BLaER1 treated with 17β-estradiol and CSF1 and Interleukin-3, amounts not matched to agents 10 nM and 100 nM (cell line): ENCODE results near the gene ACSS1.

ENCODE experiments used
- H3K27ac ChIP-seq, 11 experiments: shearing (Covaris generic); formaldehyde crosslinking; 2 replicates each; pipeline ENCODE4 v1.8.1; 2022
- H3K27me3 ChIP-seq, 11 experiments: shearing (Covaris generic); formaldehyde crosslinking; 2 replicates each; pipeline ENCODE4 v1.8.1; 2022
- H3K36me3 ChIP-seq, 11 experiments: shearing (Covaris generic); formaldehyde crosslinking; 2 replicates each; pipeline ENCODE4 v1.8.1; 2022
- H3K4me1 ChIP-seq, 10 experiments: shearing (Covaris generic); formaldehyde crosslinking; 2 replicates each; pipeline ENCODE4 v1.8.1; 2022
- H3K4me2 ChIP-seq, 11 experiments: shearing (Covaris generic); formaldehyde crosslinking; 2 replicates each; pipeline ENCODE4 v1.8.1; 2022
- H3K4me3 ChIP-seq, 10 experiments: shearing (Covaris generic); formaldehyde crosslinking; 2 replicates each; pipeline ENCODE4 v1.8.1; 2022
- H3K9ac ChIP-seq, 11 experiments: shearing (Covaris generic); formaldehyde crosslinking; 2 replicates each; pipeline ENCODE4 v1.8.1; 2022
- H3K9me3 ChIP-seq, 11 experiments: shearing (Covaris generic); formaldehyde crosslinking; replicated peaks in 1 of 11; 2 replicates each; pipeline ENCODE4 v1.8.1; 2022
- H4K20me1 ChIP-seq, 11 experiments: shearing (Covaris generic); formaldehyde crosslinking; 2 replicates each; pipeline ENCODE4 v1.8.1; 2022
- Cebpa-rat ChIP-seq, 11 experiments: shearing (Covaris generic); IDR thresholded peaks; 2 replicates each; pipeline ENCODE4 v1.8.1; 2022

Gene ACSS1

DNA sequence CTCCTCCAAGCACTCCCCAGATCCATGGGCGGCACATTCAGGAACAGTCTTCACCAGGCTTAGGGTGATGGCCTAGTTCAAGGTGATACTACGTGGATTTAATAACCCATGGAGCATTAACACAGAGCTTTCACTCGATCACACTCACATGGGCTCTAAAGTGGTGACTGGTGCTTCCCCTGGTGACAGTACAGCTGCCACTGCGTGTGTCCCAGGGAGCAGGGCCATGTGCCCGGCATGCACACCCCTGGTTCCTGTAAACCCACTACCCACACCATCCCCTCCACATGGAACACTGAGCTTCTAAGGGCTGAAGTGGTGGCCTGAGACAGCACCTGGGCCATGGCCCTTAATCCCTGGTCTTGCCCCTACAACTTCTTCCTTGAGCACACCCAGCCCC, 37.6 kb downstream of the ACSS1 start:
- peaks cover 20 to 76% (median 43%) of the 10 kb centered on the region in 11 experiments for H3K36me3 ChIP-seq
- TF ChIP-seq Cebpa-rat (IDR thresholded peaks at IDR 0.05), result no peak
- no peak overlapping the region for H3K27ac ChIP-seq

DNA sequence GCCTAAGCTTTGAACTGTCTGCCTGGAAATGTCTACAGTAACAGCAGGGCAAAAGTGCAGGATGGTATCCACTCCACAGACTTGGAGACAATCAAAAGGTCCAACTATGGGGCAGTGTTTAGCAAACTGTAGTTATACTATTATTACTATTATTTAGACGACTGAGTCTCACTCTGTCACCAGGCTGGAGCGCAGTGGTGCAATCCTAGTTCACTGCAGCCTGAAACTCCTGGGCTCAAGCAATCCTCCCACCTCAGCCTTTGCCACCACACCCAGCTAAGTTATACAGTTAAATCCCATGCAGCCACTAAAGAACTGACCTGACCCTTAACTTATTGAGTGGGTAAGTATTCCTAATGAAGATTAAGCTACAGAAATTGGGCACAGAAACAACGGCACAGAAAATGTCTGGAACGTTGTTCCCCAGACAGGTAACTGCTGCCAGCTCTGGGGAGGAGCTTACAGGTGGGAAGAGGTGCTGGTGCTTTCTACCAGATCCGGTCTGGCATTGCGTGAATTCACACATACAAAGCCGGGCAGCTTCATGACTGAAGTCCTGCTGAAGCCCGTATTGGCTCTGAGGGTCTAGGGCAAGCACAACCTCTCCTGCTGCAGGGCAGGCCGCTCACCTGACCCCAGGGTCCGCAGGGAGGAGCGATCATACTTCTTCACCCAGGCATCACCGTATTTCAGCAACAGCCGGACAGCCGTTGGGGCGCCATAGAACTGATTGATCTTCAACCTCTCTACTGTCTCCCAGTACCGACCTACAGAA, 38.4 kb downstream of the ACSS1 start:
- no peak overlapping the region for H3K9ac ChIP-seq
- no peaks in the 10 kb centered on the region for H3K9me3 ChIP-seq
- H3K27me3 ChIP-seq, result no peaks in the 10 kb centered on the region
- no peak overlapping the region for H3K27ac ChIP-seq
- no peak for TF ChIP-seq Cebpa-rat (IDR thresholded peaks at IDR 0.05)
- peaks cover 0 to 82% (median 46%) of the 10 kb centered on the region in 11 experiments; a peak in 16 of 22 replicates for H4K20me1 ChIP-seq
- H3K4me3 ChIP-seq, result no peak overlapping the region
- peaks cover 15 to 73% (median 44%) of the 10 kb centered on the region in 11 experiments; a peak in 21 of 22 replicates for H3K36me3 ChIP-seq
- H3K4me2 ChIP-seq, result peak overlapping the region in 5 of 11 experiments; percentile 2 to 42 (median 28); a peak in 4 of 22 replicates
- peaks cover 12 to 44% (median 34%) of the 10 kb centered on the region in 10 experiments; a peak in 19 of 20 replicates for H3K4me1 ChIP-seq

More for the DNA sequence above, 37.6 kb downstream of the ACSS1 start:
- 0 out of 22 replicates have a peak overlapping the region, but pooled peaks of 1 of the 11 experiments have one; percentile 7 for H3K4me2 ChIP-seq
- H3K4me1 ChIP-seq, result peaks cover 12 to 36% (median 26%) of the 10 kb centered on the region in 10 experiments; a peak in 19 of 20 replicates
- no peaks in the 10 kb centered on the region for H3K27me3 ChIP-seq
- H3K4me3 ChIP-seq, result no peak overlapping the region
- H3K9me3 ChIP-seq, result no peaks in the 10 kb centered on the region
- peaks cover 0 to 89% (median 40%) of the 10 kb centered on the region in 11 experiments; a peak in 16 of 22 replicates for H4K20me1 ChIP-seq
- H3K9ac ChIP-seq, result no peak overlapping the region

DNA sequence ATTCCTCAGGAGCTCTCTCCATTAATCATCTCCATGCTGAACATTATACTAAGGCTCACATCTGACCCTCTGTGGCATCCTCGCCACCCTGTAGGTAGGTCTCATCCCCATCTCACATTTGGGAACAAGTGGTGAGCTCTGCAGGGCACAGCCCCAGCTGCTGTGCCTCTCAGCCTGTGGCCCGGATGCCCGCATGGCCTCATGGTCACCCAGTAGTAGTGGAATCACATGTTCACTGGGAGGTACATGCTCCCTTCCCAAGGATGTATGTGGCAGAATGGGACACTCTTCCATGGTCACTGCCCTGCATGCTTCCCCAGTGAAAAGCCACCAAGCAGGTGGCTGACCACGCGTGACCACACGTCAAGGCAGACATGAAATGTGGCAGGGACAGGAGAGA, 39.1 kb downstream of the ACSS1 start:
- H3K27me3 ChIP-seq, result no peaks in the 10 kb centered on the region
- H3K36me3 ChIP-seq, result peaks cover 22 to 74% (median 51%) of the 10 kb centered on the region in 11 experiments; a peak in 21 of 22 replicates
- H3K4me3 ChIP-seq, result no peak overlapping the region
- no peak for TF ChIP-seq Cebpa-rat (IDR thresholded peaks at IDR 0.05)
- H3K9ac ChIP-seq, result no peak overlapping the region
- H3K9me3 ChIP-seq, result no peaks in the 10 kb centered on the region
- peaks cover 12 to 47% (median 39%) of the 10 kb centered on the region in 10 experiments; a peak in 19 of 20 replicates for H3K4me1 ChIP-seq
- no peak overlapping the region for H3K27ac ChIP-seq
- peaks cover 0 to 81% (median 48%) of the 10 kb centered on the region in 11 experiments; a peak in 16 of 22 replicates for H4K20me1 ChIP-seq
- H3K4me2 ChIP-seq, result peak overlapping the region in 5 of 11 experiments; percentile 2 to 42 (median 28); a peak in 5 of 22 replicates

DNA sequence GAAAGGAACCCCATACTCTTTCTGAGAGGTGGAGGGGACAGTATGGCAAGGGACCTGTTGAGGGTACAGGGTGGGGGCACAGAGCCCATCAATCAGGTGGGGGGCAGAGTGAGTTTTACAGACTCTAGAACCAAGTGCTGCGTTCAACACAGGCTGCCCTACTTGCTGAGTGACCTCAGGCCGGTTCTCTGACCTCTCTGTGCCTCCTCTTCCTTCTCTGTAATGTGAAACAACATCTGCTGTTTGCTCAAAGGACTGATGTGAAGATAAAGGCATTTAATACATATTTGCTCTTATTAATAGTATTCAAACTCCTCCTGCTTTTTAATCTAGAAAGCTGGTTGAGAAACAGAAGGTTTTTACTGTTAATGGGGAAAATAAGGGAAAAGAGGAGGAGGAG, 39.5 kb downstream of the ACSS1 start:
- no peaks in the 10 kb centered on the region for H3K9me3 ChIP-seq
- peaks cover 11 to 49% (median 41%) of the 10 kb centered on the region in 10 experiments; a peak in 19 of 20 replicates for H3K4me1 ChIP-seq
- H3K9ac ChIP-seq, result no peak overlapping the region
- H4K20me1 ChIP-seq, result peaks cover 0 to 81% (median 48%) of the 10 kb centered on the region in 11 experiments; a peak in 16 of 22 replicates
- peaks cover 26 to 74% (median 53%) of the 10 kb centered on the region in 11 experiments for H3K36me3 ChIP-seq
- H3K27me3 ChIP-seq, result no peaks in the 10 kb centered on the region
- H3K27ac ChIP-seq, result no peak overlapping the region
- H3K4me2 ChIP-seq, result peak overlapping the region in 1 of 11 experiments; percentile 40; a peak in 1 of 22 replicates
- H3K4me3 ChIP-seq, result no peak overlapping the region
- TF ChIP-seq Cebpa-rat (IDR thresholded peaks at IDR 0.05), result no peak

DNA sequence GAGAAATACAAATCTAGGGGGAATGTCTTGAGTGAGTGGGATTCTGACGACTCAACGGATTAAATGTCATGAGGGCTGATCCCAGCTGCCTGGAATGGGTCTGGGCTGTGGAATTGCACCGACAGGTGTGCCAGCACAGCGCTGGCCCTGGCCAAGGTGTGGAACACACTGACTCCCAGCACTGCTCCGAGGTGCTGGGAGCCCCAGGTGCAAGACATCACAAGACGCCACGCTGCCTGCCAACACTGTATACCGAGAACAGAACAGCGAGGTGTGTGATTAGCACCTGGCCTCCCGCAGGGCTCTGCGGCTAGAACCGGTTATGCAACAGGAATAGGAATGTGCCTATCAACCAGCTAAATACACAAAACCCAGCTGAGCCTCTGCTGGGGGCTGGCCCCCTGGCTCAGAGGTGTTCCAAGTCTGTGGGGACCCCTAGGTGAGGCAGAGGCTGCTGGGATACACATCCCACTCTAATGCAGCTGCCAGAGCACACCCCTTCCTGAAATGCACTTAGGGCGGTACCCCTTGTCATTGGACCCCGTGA, 40.6 kb downstream of the ACSS1 start:
- peaks cover 37 to 79% (median 53%) of the 10 kb centered on the region in 11 experiments for H3K36me3 ChIP-seq
- no peak overlapping the region for H3K9ac ChIP-seq
- peaks cover 0 to 70% (median 43%) of the 10 kb centered on the region in 11 experiments; a peak in 16 of 22 replicates for H4K20me1 ChIP-seq
- H3K27ac ChIP-seq, result no peak overlapping the region
- no peak for TF ChIP-seq Cebpa-rat (IDR thresholded peaks at IDR 0.05)
- no peaks in the 10 kb centered on the region for H3K27me3 ChIP-seq
- H3K9me3 ChIP-seq, result no peaks in the 10 kb centered on the region
- H3K4me1 ChIP-seq, result peaks cover 9 to 49% (median 41%) of the 10 kb centered on the region in 10 experiments; a peak in 18 of 20 replicates
- no peak overlapping the region for H3K4me2 ChIP-seq
- no peak overlapping the region for H3K4me3 ChIP-seq

DNA sequence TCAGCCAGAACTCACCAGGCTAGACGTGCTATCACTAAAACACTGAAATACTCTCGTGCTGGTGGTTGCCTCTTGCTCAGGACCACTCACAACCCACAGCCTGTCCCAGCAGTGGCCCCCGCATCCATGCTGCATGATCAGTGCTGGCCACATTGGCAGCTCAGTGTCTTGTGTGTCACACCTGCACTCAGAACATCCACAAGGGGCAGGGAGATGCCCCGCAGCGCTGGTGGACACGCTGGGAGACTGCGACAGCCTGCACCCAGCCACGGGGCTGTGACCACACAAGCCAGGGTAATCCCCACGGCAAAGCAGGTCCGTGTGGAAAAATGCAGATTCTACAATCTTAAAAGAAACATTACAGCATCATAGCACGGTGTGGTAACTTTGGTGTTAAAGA, 41.5 kb downstream of the ACSS1 start:
- H3K4me2 ChIP-seq, result peak overlapping the region; percentile 41 to 88 (median 79); a peak in 17 of 22 replicates
- no peak overlapping the region for H3K4me3 ChIP-seq
- H3K9me3 ChIP-seq, result no peaks in the 10 kb centered on the region
- H3K27me3 ChIP-seq, result no peaks in the 10 kb centered on the region
- no peak for TF ChIP-seq Cebpa-rat (IDR thresholded peaks at IDR 0.05)
- peaks cover 0 to 72% (median 42%) of the 10 kb centered on the region in 11 experiments; a peak in 16 of 22 replicates for H4K20me1 ChIP-seq
- H3K4me1 ChIP-seq, result peaks cover 9 to 49% (median 41%) of the 10 kb centered on the region in 10 experiments; a peak in 18 of 20 replicates
- no peak overlapping the region for H3K9ac ChIP-seq
- peaks cover 41 to 80% (median 54%) of the 10 kb centered on the region in 11 experiments for H3K36me3 ChIP-seq
- H3K27ac ChIP-seq, result no peak overlapping the region

DNA sequence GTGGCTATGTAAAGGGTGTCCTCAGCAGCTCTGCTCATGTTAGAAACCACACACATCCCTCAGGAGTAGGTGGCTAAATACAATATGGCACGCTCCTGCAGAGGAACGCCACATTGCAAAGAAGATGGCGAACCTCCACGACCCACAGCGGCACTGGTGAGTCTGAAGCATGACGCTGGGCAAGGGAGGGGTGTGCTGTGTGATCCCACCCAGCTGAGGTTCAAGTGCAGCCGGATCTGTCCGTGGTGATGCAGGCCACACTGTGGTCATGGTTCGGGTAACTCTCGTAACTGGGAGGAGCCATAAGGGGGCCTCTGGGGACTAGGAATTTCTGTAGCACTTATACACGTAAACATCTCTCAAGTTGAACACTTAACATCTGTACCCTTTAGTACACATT, 42.0 kb downstream of the ACSS1 start:
- Histone ChIP-seq H3K4me1 (peaks cover 9 to 49% (median 41%) of the 10 kb centered on the region in 10 experiments; a peak in 18 of 20 replicates), H3K4me2 (peak overlapping the region; percentile 41 to 88 (median 79); a peak in 21 of 22 replicates), H3K9ac (no peak overlapping the region), H3K27ac (no peak overlapping the region), H3K36me3 (peaks cover 41 to 80% (median 54%) of the 10 kb centered on the region in 11 experiments), H3K4me3 (no peak overlapping the region), H3K27me3 (no peaks in the 10 kb centered on the region), H3K9me3 (no peaks in the 10 kb centered on the region), H4K20me1 (peaks cover 0 to 72% (median 42%) of the 10 kb centered on the region in 11 experiments; a peak in 16 of 22 replicates)
- no peak for TF ChIP-seq Cebpa-rat (IDR thresholded peaks at IDR 0.05)

DNA sequence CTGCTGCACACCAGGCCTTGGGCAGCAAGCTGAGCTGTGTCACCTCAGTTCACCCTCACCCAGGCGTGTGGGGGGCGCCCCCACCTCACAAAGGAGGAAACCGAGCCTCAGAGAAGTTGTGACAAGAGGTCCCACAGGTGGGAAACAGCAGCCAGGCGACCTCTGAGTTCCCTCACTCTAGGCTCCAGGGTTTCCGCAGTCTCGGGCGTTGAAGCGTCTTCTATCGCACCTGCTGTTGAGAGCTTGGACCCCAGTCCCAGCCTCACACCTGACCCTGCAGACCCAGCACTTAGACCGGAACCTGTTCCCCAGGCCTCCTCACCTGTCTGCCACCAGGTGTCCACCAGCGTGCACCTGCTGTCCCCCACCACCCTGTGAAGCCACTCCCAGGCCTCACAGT, 43.1 kb downstream of the ACSS1 start:
- TF ChIP-seq Cebpa-rat (IDR thresholded peaks at IDR 0.05), result no peak
- no peaks in the 10 kb centered on the region for H3K9me3 ChIP-seq
- no peak overlapping the region for H3K27ac ChIP-seq
- H3K4me1 ChIP-seq, result peaks cover 9 to 49% (median 42%) of the 10 kb centered on the region in 10 experiments; a peak in 18 of 20 replicates
- H3K9ac ChIP-seq, result no peak overlapping the region; a peak in 1 of 22 replicates
- no peaks in the 10 kb centered on the region for H3K27me3 ChIP-seq
- peak overlapping the region in 9 of 11 experiments; percentile 50 to 88 (median 79); a peak in 18 of 22 replicates for H3K4me2 ChIP-seq
- H4K20me1 ChIP-seq, result peaks cover 0 to 64% (median 40%) of the 10 kb centered on the region in 11 experiments; a peak in 16 of 22 replicates
- H3K4me3 ChIP-seq, result peak overlapping the region in 1 of 10 experiments; percentile 10; a peak in 2 of 20 replicates
- peaks cover 46 to 80% (median 55%) of the 10 kb centered on the region in 11 experiments for H3K36me3 ChIP-seq
